NAMALWA (cell line): ENCODE data around the gene SNAP91.
"Not testable (repeated sequence)": the region's sequence is repeated elsewhere in the genome, so short reads cannot be mapped to it uniquely, and the experiment has no call there.

Experiments
- DNase-seq: peaks from one replicate; pipeline ENCODE4 v3.0.0-alpha.2; 2015; ENCODE audit warnings: low spot score

SNAP91 gene

DNA sequence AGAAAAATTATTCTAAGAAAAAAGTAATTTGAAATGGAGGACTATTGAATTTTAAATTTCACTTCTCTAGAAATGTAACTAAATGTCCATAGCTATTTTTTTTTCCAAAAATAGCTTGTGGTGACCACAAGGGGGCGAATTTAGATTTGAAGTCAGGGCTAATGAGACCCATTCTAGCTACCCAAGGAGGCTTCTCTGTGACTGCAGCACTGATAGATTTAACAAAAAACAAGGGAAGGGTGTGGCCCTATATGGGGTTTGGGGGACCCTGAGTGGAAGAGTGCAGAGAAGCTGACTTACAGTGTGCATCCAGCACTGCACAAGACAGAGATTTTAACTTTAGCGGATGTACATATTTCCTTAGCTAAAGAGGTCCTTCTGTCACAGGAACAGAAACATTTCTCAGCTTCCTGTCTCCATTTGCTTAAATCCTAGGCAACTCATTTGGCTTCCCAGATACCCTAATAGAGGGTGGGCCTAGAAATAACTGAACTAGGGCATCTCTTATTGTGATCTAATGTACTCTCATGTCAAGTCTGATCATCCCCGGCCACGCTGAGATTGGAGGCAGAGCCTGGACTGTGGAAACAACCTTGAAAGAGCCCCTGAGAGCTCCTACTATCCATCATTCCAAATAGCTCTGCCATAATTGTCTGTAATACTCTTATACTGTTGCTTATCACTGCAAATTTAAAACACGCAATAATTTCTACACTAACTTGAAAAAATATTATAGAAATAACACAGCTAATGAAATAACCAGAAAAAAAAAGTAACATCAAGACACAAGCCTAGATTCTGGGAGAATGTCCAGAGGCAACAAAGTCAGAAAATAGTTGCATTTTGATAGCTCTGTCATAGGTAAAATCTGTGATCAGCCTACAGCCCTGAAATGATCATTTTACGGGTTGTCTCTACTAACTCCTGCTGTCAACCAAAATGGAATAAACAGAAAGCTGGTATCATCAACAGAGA lies 93.6 kb downstream of the SNAP91 start:
- peak; percentile 68 for DNase-seq

DNA sequence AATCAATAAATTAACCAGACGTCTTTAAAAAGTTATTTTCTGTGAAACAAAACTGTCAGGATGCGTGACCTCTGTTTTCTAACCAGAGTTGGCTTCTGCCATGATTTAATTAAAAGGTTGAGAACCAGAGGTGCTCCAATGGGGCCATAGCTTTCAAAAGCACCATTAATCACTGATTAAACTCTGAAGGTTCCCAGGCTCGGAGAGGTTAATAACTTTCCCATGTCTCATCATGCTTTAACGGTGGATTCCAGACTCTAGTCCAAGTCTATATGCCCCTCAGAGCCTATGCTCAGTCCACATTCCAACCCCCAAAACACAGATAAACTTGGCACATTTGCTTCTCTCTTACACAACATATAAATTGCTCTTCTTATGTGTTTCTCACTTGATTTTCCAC lies 95.5 kb downstream of the SNAP91 start:
- no peak for DNase-seq

GRCh38 chr6:83609248-83609647 lies 99.7 kb downstream of the SNAP91 start:
- no peak for DNase-seq

- no peak for DNase-seq
Observed at GRCh38 chr6:83605517-83605916, 103.4 kb downstream of the SNAP91 start.

GRCh38 chr6:83603551-83603950 lies 105.3 kb downstream of the SNAP91 start:
- no peak for DNase-seq

DNA sequence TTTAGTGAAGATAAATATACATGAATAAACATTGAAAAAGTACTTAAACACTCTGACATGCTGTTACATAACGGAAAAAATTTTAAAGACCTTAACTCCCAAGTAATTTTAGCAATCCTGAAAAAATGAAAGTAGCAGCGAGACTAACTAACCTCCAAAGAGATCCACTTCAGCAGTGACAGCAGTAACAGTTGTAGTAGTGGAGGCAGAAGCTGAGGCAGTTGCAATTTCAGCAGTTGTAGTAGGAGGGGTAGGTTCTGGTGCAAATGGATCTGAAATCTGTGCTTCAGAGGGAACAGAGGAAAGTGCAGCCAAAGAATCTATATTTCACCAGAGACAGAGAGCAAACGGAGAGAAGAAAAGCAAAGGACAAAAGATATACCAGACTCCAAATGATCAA lies 107.8 kb downstream of the SNAP91 start:
- no peak for DNase-seq

DNA sequence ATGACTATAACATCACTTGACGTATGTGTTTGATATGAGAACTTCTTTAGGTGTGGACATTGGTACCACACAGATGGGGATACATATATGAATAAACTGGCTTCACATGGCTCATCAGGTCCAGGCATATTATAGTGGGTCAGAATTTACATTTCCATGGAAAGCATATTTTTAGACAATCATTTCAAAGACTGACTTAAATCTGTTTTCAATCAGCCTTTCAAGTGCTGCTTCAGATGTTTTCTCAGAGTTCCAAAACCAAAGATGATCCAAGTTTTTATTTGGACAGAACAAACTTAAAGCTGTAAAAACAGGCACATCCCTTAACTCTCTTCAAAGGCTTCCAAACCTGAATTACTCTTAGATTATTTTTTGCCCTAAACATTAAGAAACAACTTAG lies 108.4 kb downstream of the SNAP91 start:
- DNase-seq, result no peak

GRCh38 chr6:83597511-83597910 lies 111.4 kb downstream of the SNAP91 start:
- DNase-seq, result no peak

GRCh38 chr6:83597051-83597450 lies 111.8 kb downstream of the SNAP91 start:
- DNase-seq, result no peak

GRCh38 chr6:83594941-83595340 lies 114.0 kb downstream of the SNAP91 start:
- DNase-seq, result no peak

DNA sequence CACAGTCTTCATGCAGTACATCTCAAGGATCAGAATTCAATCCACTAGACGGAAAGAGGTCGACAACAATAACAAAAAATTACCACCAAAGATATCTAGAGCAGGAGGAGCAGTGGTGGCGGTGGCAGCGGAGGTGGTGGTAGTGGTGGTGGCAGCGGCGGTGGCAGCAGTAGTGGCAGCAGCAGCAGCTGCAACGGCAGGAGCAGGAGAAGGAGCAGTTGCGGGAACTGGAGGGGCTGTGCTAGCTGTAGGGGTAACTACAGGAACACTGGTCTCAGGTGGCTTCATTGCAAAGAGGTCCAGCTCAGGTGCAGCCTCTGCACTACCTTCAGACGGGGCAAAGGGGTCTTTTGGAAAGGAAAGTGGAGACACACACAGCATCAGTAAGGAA lies 115.5 kb downstream of the SNAP91 start:
- DNase-seq, result no peak

DNA sequence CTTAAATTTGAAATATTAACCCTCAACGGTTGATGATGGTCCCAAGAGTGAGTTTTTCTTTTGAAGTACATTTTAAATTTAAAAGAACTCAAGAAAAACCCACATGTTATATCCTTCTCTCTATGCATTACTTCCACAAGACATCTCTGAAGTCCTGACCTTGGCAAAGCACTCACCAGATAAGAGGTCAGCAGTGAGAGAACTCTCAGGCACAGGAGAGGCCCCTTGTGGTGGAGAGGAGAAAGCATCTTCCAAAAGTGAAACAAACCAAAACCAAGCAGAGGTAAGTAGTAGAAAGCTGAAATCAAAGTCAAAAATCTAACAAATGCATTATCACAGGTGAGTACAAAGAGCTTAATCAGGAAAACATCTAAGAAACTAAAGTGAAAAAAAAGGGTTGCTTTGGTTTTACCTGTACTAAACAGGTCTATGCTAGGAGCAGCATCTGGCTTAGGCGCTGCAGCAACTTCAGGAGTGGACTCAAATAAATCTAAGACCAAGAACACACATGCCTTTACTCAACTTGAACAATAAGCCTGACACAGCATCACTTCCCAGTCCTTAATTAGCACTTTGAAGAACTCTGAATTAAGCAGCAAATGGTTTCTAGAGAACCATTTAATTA lies 116.0 kb downstream of the SNAP91 start:
- DNase-seq, result peak; percentile 62

GRCh38 chr6:83590416-83590815 lies 118.5 kb downstream of the SNAP91 start:
- DNase-seq, result no peak

DNA sequence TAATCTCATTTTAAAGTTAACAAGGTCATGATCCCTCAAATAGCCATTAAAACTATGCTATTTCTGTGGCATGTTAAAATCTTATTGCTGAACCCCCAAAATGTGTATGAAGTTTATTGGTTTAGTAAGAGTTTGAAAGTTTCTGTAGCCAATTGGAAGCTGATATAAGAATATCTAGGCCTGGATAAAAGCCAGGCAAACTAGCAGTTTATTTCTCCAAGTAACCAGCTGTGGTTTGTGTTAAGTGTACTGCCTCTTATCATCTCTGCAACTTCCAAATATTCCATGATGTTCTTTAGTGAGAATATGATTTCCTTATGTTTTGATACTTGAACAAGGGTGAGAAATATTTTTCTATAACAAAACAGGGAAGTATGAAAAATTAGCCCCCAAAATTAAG lies 119.8 kb downstream of the SNAP91 start:
- no peak for DNase-seq

DNA sequence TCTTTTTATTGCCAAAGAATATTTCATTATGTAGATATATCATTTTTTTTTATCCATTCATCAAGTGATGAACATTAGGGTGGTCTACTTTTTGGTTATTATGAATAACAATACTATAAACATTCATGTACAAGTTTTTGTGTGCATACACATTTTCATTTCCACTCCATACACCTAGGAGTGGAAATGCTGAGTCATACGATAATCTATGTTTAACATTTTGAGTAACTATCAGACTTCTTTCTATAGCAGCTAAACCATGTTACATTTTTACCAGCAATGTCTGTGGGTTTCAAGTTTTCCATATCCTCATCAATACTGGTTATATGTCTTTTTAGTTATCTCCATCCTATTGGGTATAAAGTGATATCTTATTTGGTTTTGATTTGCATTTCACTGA lies 130.8 kb downstream of the SNAP91 start:
- DNase-seq, result no peak

- DNase-seq, result no peak
Observed at GRCh38 chr6:83574783-83575182, 134.1 kb downstream of the SNAP91 start.

DNA sequence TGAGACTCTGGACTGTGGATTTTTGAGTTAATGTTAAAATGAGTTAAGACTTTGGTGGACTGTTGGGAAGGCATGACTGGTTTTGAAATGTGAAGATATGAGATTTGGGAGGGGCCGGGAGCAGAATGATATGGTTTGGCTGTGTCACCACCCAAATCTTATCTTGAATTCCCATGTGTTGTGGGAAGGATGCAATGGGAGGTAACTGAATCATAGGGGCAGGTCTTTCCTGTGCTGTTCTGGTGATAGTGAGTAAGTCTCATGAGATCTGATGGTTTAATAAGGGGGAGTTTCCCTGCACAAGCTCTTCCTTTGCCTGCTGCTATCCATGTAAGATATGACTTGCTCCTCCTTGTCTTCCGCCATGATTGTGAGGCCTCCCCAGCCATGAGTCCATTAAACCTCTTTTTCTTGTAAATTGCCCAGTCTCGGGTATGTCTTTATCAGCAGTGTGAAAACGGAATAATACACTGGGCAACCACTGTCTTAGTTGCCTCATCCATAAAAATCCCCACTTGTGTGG lies 137.2 kb downstream of the SNAP91 start:
- DNase-seq, result not testable (repeated sequence)

DNA sequence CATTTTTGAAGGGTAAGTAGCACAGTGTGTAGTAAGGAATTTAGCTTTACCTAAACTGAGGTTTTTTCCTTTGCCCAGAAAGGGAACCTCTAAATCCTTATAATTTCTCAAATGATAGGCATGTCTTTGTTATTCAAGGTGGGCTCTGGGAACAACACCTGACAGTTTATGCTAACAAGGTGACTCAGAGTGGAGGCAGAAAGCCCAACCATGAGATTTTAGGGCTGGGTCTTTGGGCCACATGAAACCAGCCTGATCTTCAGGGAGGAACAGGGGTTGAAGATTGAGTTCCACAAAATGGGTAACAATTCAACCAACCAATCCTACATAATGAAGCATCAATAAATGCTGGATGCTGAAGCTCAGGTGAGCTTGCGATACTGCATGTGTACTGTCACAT lies 149.9 kb downstream of the SNAP91 start:
- DNase-seq, result no peak

GRCh38 chr6:83556871-83557270 lies 152.0 kb downstream of the SNAP91 start:
- no peak for DNase-seq

GRCh38 chr6:83551748-83552147 lies 157.2 kb downstream of the SNAP91 start:
- DNase-seq, result not testable (repeated sequence)

DNA sequence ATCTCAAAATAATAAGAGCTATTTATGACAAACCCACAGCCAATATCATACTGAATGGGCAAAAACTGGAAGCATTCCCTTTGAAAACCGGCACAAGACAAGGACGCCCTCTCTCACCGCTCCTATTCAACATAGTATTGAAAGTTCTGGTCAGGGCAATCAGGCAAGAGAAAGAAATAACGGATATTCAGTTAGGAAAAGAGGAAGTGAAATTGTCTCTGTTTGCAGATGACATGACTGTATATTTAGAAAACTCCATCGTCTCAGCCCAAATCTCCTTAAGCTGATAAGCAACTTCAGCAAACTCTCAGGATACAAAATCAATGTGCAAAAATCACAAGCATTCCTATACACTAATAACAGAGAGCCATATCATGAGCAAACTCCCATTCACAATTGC lies 158.4 kb downstream of the SNAP91 start:
- not testable (repeated sequence) for DNase-seq

GRCh38 chr6:83546636-83547035 lies 162.3 kb downstream of the SNAP91 start:
- DNase-seq, result no peak

- no peak for DNase-seq
Observed at GRCh38 chr6:83539678-83540077, 169.2 kb downstream of the SNAP91 start.
